ENCODE measurements around the gene RECQL5.

RECQL5 gene

GRCh38 chr17:75633486-75634375 lies 33.2 kb downstream of the RECQL5 start:
- DNase-seq (ENCODE audit: low spot score), result peak; percentile 94

- peak; percentile 91 for DNase-seq (ENCODE audit: low spot score)
These were observed 34.0 kb downstream of the RECQL5 start, which contains the start of gene SMIM5 for GRCh38 chr17:75632863-75633485. SMIM5 (plus strand) TSS chr17:75633434; CDS start chr17:75640202, 6,768 bp downstream.

- no peak for DNase-seq (ENCODE audit: low spot score)
These were observed 34.5 kb downstream of the RECQL5 start for GRCh38 chr17:75632428-75632827.

- DNase-seq (ENCODE audit: low spot score), result no peak
These were observed 35.6 kb downstream of the RECQL5 start for GRCh38 chr17:75631353-75631752.

- DNase-seq (ENCODE audit: low spot score), result no peak
These were observed 36.7 kb downstream of the RECQL5 start for GRCh38 chr17:75630071-75630917.

GRCh38 chr17:75629157-75629556 lies 37.8 kb downstream of the RECQL5 start:
- DNase-seq (ENCODE audit: low spot score), result no peak

- no peak for DNase-seq (ENCODE audit: low spot score)
These were observed 38.5 kb downstream of the RECQL5 start for GRCh38 chr17:75628425-75628824.

GRCh38 chr17:75627094-75627493 lies 39.9 kb downstream of the RECQL5 start:
- DNase-seq (ENCODE audit: low spot score), result no peak

GRCh38 chr17:75626496-75627038 lies 40.4 kb downstream of the RECQL5 start:
- no peak for DNase-seq (ENCODE audit: low spot score)

GRCh38 chr17:75625813-75626486 lies 41.0 kb downstream of the RECQL5 start:
- peak; percentile 6 for DNase-seq (ENCODE audit: low spot score)

- no peak for DNase-seq (ENCODE audit: low spot score)
These were observed 42.1 kb downstream of the RECQL5 start for GRCh38 chr17:75624714-75625345.

- no peak for DNase-seq (ENCODE audit: low spot score)
These were observed 42.9 kb downstream of the RECQL5 start for GRCh38 chr17:75624021-75624420.

- no peak for DNase-seq (ENCODE audit: low spot score)
These were observed 43.6 kb downstream of the RECQL5 start for GRCh38 chr17:75623386-75623785.

GRCh38 chr17:75622771-75623273 lies 44.1 kb downstream of the RECQL5 start:
- DNase-seq (ENCODE audit: low spot score), result no peak

- no peak for DNase-seq (ENCODE audit: low spot score)
These were observed 44.9 kb downstream of the RECQL5 start for GRCh38 chr17:75622076-75622475.

- no peak for DNase-seq (ENCODE audit: low spot score)
These were observed 45.5 kb downstream of the RECQL5 start for GRCh38 chr17:75621489-75621888.

- peak; percentile 47 for DNase-seq (ENCODE audit: low spot score)
These were observed 47.2 kb downstream of the RECQL5 start for GRCh38 chr17:75619506-75620431.

- no peak for DNase-seq (ENCODE audit: low spot score)
These were observed 49.3 kb downstream of the RECQL5 start for GRCh38 chr17:75617675-75618074.

GRCh38 chr17:75617218-75617617 lies 49.7 kb downstream of the RECQL5 start:
- no peak for DNase-seq (ENCODE audit: low spot score)
